ENCODE data around the gene KIF3B.
"Not testable (repeated sequence)": the region's sequence is repeated elsewhere in the genome, so short reads cannot be mapped to it uniquely, and the experiment has no call there.

The KIF3B gene

DNA sequence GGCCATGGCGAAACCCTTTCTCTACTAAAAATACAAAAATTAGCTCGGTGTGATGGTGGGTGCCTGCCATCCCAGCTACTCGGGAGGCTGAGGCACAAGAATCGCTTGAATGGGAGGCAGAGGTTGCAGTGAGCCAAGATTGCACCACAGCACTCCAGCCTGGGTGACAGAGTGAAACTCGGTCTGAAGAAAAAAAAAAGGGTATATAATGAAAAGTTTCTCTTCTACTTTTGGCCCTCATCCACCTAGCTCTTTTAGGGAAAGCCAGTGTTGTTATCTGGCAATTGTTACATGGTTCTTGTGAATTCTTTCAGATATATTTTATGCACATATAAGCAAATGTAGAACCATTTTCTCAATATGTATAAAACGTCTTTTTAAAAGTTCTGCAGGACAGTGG is 19.0 kb downstream of the KIF3B start:
- no peak for DNase-seq (ENCODE audit: low read depth)

GRCh38 chr20:32296819-32297420 is 19.5 kb downstream of the KIF3B start:
- DNase-seq (ENCODE audit: low read depth): no peak

- DNase-seq (ENCODE audit: low read depth): no peak
These were observed 20.0 kb downstream of the KIF3B start for GRCh38 chr20:32297439-32297838.

- no peak for DNase-seq (ENCODE audit: low read depth)
These were observed 23.2 kb downstream of the KIF3B start for GRCh38 chr20:32300647-32301046.

GRCh38 chr20:32301719-32302506 is 24.5 kb downstream of the KIF3B start:
- DNase-seq (ENCODE audit: low read depth): no peak

DNA sequence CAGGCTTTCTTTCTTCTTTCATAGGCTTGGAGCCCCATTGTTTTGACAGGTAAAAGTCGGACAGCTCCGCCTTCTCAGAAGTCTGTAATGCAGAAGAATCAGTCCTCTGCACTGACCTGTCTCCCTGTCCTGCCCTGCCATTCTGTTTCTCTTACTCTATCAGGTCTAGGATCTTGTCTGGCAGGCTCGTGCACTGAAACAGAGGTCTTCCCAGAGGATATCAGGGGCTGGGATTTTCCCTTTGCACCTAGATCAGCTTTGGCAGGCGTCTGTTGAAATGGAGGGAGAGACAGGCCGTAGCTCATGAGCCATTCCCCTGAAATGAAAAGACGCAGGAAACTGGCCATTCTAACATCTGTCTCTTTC is 25.0 kb downstream of the KIF3B start:
- no peak for DNase-seq (ENCODE audit: low read depth)

GRCh38 chr20:32304131-32304746 is 26.8 kb downstream of the KIF3B start:
- DNase-seq (ENCODE audit: low read depth): no peak

DNA sequence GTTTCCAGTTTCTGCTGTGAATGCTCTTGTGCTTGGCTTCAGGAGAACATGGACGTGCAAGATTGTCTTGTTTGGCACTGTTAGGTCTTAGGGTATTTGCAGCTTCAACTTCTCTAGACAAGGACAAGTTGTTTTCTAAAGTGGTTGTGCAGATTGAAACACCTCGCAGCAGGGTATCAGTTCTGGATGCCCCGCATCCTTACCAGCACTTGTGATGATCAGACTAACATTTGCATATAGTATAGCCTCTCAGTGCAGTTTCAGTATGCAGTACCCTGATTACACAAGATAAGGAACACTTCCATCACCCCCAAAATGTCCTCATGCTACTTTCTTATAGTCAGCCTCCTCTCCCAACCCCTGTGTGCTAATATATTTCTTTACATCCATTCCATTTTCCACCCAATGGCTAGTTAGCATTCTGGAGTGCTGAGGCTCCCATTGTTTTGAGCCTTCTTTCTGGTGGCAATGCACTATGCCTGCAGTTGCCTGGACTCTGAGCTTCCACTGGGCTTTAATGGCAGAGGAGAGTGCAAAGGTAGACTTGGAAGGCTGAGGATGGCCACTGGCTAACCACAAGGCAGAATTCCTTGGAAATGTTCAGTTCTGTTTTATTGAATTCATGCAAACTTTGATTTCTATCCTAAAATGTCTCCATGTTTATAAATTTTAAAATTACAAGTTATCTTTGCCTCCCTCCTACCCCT is 35.4 kb downstream of the KIF3B start:
- no peak for DNase-seq (ENCODE audit: low read depth)

DNA sequence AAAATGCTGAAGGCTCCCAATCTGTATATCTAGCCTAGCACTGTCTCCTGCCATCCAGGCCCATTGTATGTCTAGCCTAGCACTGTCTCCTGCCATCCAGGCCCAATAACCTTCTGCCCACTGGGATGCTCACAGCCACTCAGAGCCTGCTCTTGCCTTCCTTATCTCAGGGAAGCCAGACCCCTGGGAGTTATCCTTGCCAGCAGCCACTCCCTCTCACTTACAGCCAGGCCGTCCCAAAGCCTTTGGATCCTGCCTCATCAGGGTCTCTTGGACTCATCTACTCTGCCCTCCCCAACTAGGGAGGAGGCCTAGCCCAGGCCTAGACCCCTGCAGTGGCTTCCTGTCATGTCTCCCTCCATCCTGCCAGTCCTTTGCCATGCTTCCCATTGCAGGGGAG is 37.3 kb downstream of the KIF3B start:
- no peak for DNase-seq (ENCODE audit: low read depth)

DNA sequence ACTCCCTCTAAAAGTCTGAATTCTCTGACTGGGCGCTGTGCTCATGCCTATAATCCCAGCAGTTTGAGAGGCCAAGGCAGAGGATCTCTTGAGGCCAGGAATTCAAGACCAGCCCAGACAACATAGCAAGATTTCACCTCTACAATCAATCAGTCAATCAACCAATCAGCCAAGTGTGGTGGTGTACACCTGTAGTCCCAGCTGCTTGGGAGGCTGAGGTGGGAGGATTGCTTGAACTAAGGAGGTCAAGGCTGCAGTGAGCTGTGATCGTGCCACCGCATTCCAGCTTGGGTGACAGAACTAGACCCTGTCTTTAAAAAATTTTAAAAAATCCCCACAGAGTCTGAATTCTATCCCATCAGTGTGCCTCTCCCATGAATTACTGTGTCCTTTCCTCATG is 37.9 kb downstream of the KIF3B start:
- no peak for DNase-seq (ENCODE audit: low read depth)

- no peak for DNase-seq (ENCODE audit: low read depth)
These were observed 38.4 kb downstream of the KIF3B start for GRCh38 chr20:32315891-32316290.

DNA sequence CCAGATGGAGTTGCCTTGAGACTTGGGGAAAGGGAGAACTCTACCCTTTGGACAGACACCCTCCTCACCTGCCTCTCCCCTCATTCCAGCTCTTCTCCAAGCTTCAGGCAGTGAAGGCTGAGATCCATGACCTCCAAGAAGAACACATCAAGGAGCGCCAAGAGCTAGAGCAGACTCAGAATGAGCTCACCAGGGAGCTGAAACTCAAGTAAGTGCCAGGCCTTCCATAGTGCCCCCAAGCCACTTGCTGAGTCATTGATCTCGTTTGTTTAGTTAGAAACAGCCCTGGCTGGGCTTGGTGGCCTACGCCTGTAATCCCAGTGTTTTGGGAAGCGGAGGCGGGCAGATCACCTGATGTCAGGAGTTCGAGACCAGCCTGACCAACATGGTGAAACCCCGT is 39.2 kb downstream of the KIF3B start:
- DNase-seq (ENCODE audit: low read depth): no peak

- no peak for DNase-seq (ENCODE audit: low read depth)
These were observed 41.6 kb downstream of the KIF3B start for GRCh38 chr20:32319100-32319499.

GRCh38 chr20:32320305-32320704 is 42.9 kb downstream of the KIF3B start:
- no peak for DNase-seq (ENCODE audit: low read depth)

DNA sequence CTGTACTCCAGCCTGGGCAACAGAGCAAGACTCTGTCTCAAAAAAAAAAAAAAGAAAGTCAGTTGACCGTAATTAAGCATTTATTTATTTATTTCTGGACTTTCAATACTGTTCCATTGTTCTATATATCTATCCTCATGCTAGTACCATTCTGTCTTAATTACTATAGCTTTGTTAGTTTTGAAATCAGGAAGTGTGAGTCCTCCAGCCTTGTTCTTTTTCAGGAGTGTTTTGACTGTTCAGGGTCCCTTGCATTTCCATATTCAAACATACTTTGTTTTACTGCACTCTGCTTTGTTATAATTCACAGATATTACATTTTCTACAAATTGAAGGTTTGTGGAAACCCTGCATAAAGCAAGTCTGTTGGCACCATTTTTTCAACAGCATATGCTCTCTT is 43.9 kb downstream of the KIF3B start:
- DNase-seq (ENCODE audit: low read depth): no peak

- not testable (repeated sequence) for DNase-seq (ENCODE audit: low read depth)
These were observed 44.8 kb downstream of the KIF3B start for GRCh38 chr20:32322260-32322659.

DNA sequence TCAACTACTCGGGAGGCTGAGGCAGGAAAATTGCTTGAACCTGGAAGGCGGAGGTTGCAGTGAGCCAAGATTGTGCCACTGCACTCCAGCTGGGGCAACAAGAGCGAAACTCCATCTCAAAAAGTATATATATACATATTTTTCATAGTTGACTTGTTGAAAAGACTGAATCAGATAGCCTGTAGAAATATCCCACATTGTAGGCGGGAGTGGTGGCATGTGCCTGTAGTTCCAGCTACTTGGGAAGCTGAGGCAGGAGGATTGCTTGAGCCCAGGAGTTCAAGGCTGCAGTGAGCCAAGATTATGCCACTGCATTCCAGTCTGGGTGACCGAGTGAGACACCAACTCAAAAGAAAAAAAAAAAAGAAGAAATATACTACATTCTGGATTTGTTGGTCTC is 46.3 kb downstream of the KIF3B start:
- DNase-seq (ENCODE audit: low read depth): not testable (repeated sequence)

DNA sequence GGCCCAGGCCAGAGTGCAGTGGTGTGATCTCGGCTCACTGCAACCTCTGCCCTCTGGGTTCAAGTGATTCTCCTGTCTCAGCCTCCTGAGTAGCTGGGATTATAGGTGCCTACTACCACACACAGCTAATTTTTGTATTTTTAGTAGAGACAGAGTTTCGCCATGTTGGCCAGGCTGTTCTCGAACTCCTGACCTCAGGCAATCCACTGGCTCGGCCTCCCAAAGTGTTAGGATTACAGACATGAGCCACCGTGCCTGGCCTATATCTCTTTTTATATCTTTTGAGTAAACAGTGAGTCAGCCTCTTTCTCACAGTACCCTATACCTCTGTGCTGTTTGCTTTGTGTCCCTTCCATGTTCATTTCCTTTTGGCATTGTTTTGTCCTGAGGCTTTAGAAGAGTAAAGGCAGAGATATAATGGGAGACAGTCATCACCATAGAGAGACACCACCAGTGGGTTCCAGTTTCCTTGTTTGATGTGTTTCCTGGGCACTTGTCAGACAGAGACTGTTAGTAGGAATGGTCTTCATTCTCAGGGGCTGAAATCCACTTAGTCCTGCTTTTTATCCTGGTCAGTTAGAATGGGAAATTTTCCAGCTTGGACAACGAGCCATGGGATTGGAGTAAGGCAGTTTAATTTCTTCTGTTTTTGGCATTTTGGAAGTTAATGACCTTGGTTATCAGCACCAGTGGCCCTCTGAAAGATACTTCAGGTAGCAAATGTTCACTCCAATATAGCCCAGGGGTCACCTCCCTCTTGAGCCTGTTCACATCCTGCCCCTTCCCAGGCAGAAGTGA is 48.5 kb downstream of the KIF3B start:
- DNase-seq (ENCODE audit: low read depth): no peak

- no peak for DNase-seq (ENCODE audit: low read depth)
These were observed 49.0 kb downstream of the KIF3B start for GRCh38 chr20:32326504-32326845.

GRCh38 chr20:32327087-32327681 is 49.7 kb downstream of the KIF3B start:
- no peak for DNase-seq (ENCODE audit: low read depth)

GRCh38 chr20:32329817-32330554 is 52.5 kb downstream of the KIF3B start:
- no peak for DNase-seq (ENCODE audit: low read depth)
